Activated CD8-positive, alpha-beta memory T cell treated with anti-CD3 and anti-CD28 coated beads for 4 hours (primary cell): ENCODE data around the gene ZNF132.
"Not testable (repeated sequence)": the region's sequence is repeated elsewhere in the genome, so short reads cannot be mapped to it uniquely, and the experiment has no call there.

Experiments used
- DNase-seq, 2 donors: peaks; one replicate each; pipeline ENCODE4 v3.0.0-alpha.2; 2020; ENCODE audit warnings: low read depth in 2 of 2

ZNF132 gene

DNA sequence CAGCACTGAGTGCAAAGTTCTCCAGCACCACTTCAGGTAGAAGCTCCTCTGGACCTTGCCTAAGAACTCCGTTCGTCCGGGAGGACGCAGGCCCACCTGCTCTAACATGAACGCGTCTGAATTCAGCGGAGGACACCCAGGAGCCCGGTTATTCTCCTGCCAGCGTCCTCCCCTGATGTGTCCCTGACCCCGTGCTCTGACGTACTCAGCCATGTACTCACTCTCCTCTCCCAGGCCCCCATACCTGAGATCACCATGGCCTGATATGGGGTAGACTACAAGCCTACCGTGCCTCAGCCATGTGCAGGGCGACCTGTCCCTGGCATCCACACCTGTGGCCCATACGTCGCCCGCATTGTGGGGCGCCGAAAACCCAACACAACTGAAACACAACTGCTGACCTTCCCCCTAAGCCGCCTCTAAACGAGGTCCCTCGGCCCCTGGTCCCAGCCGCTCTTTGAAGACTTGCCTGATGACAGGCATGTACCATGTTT lies 32.2 kb downstream of the ZNF132 start:
- DNase-seq: no peak

DNA sequence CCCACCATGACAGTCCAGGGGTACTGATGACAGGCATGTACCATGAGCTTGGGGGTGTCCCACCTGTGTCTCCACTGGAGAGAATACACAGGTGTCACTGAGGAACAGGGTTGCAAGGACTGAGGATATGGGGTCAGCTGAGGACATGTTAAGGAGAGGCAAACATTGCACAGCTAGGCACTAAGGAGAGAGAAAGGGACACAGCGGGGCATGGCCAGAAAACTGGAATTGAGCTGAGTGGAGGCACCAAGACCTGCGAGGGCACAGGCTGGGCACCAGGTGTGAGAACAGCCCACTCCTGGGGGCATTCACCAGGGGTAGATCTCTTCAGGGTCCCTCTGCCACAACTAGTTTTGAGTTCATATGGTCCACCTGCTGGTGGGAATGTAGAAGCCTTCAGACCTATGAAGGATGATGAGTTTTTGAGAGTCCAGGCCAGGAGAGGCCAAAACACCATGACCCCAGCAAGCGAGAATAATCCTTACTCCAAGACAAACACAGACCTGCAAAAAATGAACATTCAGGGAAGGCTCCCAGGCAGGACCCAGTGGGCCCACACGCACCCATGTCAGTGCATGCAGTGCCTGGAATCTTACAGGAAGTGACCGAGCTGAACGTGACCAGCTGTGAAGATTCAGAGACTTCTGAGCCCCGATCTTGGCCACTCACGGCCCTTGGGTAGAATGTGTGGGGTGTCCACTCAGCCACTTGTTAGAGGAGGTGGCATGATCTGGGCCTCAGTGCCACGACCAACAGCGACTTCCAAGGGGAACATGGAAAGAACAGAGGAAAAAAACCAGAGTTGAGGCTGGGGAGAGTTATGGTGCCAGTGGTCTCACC lies 32.9 kb downstream of the ZNF132 start:
- no peak for DNase-seq

DNA sequence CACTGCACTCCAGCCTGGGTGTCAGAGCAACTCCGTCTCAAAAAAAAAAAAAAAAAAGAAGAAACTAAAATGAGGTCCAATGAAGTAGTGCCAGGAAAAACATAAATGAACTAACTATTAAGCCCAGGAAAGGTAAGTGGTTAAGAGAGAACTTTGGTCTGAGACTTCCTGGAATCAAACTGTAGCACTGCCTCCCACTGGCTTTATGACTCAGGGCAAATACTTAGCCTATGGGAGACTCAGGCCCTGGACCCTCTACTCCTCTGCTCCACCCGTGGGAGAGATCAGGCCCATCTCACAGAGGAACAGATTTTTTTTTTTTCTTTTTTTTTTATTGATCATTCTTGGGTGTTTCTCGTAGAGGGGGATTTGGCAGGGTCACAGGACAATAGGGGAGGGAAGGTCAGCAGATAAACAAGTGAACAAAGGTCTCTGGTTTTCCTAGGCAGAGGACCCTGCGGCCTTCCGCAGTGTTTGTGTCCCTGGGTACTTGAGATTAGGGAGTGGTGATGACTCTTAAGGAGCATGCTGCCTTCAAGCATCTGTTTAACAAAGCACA lies 36.0 kb downstream of the ZNF132 start:
- not testable (repeated sequence) for DNase-seq

GRCh38 chr19:58401840-58402421 lies 38.0 kb downstream of the ZNF132 start:
- no peak for DNase-seq

- DNase-seq: peak; percentile 98
Observed at GRCh38 chr19:58400916-58401839, 38.8 kb downstream of the ZNF132 start.

- no peak for DNase-seq
Observed at GRCh38 chr19:58400316-58400915, 39.5 kb downstream of the ZNF132 start.

DNA sequence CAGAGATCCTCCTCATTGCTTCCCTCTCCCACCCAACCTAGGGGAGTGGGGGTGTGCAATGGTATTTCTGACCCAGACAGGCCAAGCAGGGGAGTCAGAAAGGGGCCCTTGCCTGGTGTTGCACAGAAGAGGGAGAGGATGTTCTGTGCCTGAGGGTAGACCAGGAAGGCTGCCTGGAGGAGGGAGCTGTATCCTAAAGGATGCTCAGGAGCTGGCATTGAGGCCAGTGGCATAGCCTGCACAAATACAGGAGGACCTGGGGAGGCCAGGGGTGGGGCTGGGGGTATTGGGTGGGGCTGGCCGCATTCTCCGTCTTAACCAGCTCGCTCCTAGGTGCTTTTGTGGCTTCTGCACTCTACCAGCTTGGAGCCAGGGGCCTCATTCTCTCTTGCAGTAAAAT lies 40.0 kb downstream of the ZNF132 start:
- no peak for DNase-seq

DNA sequence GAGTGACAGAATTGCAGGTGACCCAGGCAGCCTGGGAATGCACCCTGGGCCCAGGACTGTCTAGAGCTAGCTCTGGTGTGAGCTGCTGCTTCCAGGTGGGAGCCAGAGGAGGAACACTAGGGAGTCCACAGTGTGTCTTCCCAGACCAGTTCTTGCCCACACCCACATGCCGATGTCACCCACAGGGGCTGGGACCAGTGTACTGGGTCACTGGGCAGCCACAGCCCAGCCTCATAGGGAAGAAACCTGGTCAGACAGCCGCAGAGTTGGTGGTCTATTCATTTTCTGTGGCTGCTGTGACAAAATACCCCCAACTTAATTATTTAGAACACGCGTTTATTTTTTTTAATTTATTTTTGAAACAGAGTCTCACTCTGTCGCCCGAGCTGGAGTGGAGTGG lies 41.4 kb downstream of the ZNF132 start:
- no peak for DNase-seq

DNA sequence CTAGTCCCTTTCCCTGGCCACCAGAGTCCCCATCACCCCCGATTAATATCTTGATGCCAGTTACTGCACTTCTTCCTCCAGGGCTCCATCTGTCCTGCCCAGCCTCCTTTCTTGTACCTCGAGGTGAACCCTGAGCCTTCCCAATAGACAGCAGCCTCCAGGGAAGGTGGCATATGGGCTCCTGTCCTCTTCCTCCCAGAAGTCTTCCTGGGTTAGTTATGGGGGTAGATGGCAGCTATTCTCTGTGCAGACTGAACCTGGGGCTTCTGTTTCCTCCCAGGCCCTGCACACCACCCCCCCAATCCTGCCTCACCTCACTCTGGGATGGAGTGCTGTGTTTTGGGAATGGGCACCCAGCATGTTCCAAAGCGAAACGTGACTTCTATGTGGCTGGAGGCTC lies 41.9 kb downstream of the ZNF132 start:
- no peak for DNase-seq

- no peak for DNase-seq
Observed at GRCh38 chr19:58397533-58398037, 42.4 kb downstream of the ZNF132 start.

- no peak for DNase-seq
Observed at GRCh38 chr19:58396691-58397532, 43.0 kb downstream of the ZNF132 start.

- DNase-seq: no peak
Observed at GRCh38 chr19:58395979-58396627, 43.9 kb downstream of the ZNF132 start.

DNA sequence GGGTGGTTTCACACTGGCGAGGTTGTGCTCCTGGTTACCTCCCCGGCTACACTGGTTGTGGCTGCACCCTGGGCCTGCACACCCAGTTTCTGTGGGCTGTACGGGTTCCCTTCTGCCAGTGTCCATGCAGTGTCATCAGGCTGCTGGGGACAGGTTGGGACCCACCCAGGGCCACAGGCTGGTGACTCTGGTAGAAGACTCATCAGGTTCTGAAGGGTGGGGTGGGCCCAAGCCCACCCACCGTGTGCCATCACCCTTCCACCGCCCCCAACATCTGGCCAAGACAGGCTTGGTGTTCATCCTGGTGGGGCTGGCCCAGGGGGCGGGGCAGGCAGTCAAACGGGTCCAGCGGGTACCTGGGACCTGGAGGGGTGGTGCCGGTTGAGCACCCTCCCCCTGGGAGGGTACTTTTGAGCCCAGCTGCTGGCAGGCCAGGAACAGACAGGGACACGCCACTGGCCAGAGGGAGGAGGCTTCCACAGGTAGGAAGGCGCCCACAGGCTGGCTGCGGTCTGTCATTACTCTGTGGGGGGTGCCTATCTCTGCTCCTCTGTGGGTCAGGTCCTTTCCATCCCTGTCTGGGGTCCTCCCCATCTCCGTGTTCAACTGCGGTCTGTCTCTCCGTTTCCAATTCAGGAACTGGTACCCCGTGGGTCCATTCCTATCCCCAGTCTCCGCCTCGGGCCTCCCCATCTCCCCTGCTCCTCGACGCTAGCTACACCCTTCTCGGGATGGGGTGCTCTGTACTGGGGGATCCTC lies 44.6 kb downstream of the ZNF132 start, which contains the start of gene RNF225:
RNF225 (plus strand) TSS at position 437 of the 759 bp plus-strand sequence. CDS start 434 bp downstream, outside the sequence.
- DNase-seq: no peak

DNA sequence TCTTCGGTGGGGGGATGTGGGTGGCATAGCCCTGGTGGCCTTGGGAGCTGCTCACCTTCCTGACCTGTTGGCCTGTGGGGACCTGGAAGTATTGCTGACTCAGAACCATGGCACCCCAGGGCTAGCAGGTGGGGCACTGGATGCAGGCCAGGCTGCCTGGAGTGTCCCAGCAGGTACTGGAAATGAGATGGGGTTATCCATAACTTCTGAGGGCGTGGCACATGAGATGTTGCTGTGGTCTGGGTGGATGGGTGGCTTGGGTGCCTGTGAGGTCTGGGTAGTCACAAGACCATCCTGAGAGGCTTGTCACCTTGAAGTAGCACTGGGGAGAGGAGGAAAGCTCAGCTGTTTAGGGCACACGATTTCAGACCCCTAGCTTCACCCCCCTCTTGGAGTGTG lies 45.1 kb downstream of the ZNF132 start:
- DNase-seq: no peak

- DNase-seq: no peak
Observed at GRCh38 chr19:58393725-58394033, 46.3 kb downstream of the ZNF132 start.

DNA sequence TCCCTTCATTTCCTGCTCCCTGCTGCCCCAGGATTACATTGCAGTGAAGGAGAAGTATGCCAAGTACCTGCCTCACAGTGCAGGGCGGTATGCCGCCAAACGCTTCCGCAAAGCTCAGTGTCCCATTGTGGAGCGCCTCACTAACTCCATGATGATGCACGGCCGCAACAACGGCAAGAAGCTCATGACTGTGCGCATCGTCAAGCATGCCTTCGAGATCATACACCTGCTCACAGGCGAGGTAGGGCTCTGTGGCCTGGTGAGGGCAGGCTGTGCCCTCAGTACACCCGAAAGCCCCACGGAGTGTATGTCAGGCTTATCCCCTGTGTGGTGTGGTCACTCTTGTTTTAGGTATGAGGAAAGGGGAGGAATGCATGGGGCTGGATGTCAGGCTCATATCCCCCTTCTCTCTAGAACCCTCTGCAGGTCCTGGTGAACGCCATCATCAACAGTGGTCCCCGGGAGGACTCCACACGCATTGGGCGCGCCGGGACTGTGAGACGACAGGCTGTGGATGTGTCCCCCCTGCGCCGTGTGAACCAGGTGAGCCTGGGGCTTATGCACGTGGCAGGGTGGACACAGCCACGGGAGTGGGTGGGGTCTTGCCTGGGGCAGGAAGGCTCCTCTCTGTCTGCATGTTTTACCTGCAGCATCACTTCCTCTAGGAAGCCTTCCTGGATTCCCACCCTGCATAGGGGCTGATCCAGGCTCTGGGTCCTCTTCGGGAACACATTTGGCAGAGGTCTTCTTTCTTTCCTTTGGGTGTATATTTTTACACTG lies 46.8 kb downstream of the ZNF132 start:
- DNase-seq: no peak

- no peak for DNase-seq
Observed at GRCh38 chr19:58388175-58388526, 51.8 kb downstream of the ZNF132 start.
